ENCODE measurements around the gene ADI1. TPM values are rescaled to one million over a fixed set of nuclear protein-coding genes. Genes with fewer than 3 reads are reported as not detected.
"Not testable (repeated sequence)": the region's sequence is repeated elsewhere in the genome, so short reads cannot be mapped to it uniquely, and the experiment has no call there.

Gene ADI1
- total RNA-seq, 2 donors from 2014 or later, result 24.1 to 26.4 TPM

- peaks cover 26% of the 10 kb centered on the region for H3K4me1 Mint-ChIP-seq (ENCODE audit: low read depth)
- peaks cover 0 to 2% of the 10 kb centered on the region in 2 donors for H3K9me3 Mint-ChIP-seq
- ATAC-seq (replicated peaks in 1 of 2), result no peak
- peaks cover 0 to 4% of the 10 kb centered on the region in 2 donors for H3K36me3 Mint-ChIP-seq (ENCODE audit: insufficient read depth in 2 of 2)
- no peak for DNase-seq
- no peaks in the 10 kb centered on the region for H3K27me3 Mint-ChIP-seq (ENCODE audit: low read depth)
- no peak overlapping the region for H3K4me3 Mint-ChIP-seq
- no peak overlapping the region for H3K27ac Mint-ChIP-seq
Observed at GRCh38 chr2:3522961-3523421, 3.7 kb upstream of the ADI1 start.

GRCh38 chr2:3520591-3520990, 1.3 kb upstream of the ADI1 start:
- Mint-ChIP-seq H3K27ac (peak overlapping the region; percentile 95), H3K36me3 (ENCODE audit: insufficient read depth in 2 of 2) (peaks cover 2 to 8% of the 10 kb centered on the region in 2 donors), H3K27me3 (ENCODE audit: low read depth) (no peaks in the 10 kb centered on the region), H3K4me1 (ENCODE audit: low read depth) (peaks cover 34% of the 10 kb centered on the region), H3K9me3 (peaks cover 2 to 5% of the 10 kb centered on the region in 2 donors), H3K4me3 (peak overlapping the region; percentile 93 to 97)
- DNase-seq (no peak), ATAC-seq (replicated peaks in 1 of 2) (no peak)

GRCh38 chr2:3518496-3519254, 656 bp downstream of the ADI1 start:
- peak overlapping the region; percentile 91 for H3K27ac Mint-ChIP-seq
- peaks cover 5 to 18% of the 10 kb centered on the region in 2 donors for H3K36me3 Mint-ChIP-seq (ENCODE audit: insufficient read depth in 2 of 2)
- H3K27me3 Mint-ChIP-seq (ENCODE audit: low read depth), result no peaks in the 10 kb centered on the region
- ATAC-seq (replicated peaks in 1 of 2) (peak; percentile 79 to 81), DNase-seq (peak; percentile 97 to 99)
- peaks cover 34% of the 10 kb centered on the region for H3K4me1 Mint-ChIP-seq (ENCODE audit: low read depth)
- H3K4me3 Mint-ChIP-seq, result peak overlapping the region; percentile 93 to 97
- peaks cover 3 to 7% of the 10 kb centered on the region in 2 donors for H3K9me3 Mint-ChIP-seq

- DNase-seq (no peak), ATAC-seq (replicated peaks in 1 of 2) (no peak)
- H3K4me1 Mint-ChIP-seq (ENCODE audit: low read depth), result peaks cover 34% of the 10 kb centered on the region
- peak overlapping the region; percentile 93 to 97 for H3K4me3 Mint-ChIP-seq
- H3K9me3 Mint-ChIP-seq, result peaks cover 3 to 7% of the 10 kb centered on the region in 2 donors
- H3K27ac Mint-ChIP-seq, result peak overlapping the region; percentile 64
- no peaks in the 10 kb centered on the region for H3K27me3 Mint-ChIP-seq (ENCODE audit: low read depth)
- peaks cover 5 to 19% of the 10 kb centered on the region in 2 donors for H3K36me3 Mint-ChIP-seq (ENCODE audit: insufficient read depth in 2 of 2)
Observed at GRCh38 chr2:3517948-3518495, 1.3 kb downstream of the ADI1 start.

GRCh38 chr2:3516831-3517230, 2.5 kb downstream of the ADI1 start:
- no peaks in the 10 kb centered on the region for H3K27me3 Mint-ChIP-seq (ENCODE audit: low read depth)
- H3K4me1 Mint-ChIP-seq (ENCODE audit: low read depth), result peaks cover 33% of the 10 kb centered on the region
- DNase-seq, result no peak
- H3K36me3 Mint-ChIP-seq (ENCODE audit: insufficient read depth in 2 of 2), result peaks cover 6 to 24% of the 10 kb centered on the region in 2 donors
- H3K27ac Mint-ChIP-seq, result no peak overlapping the region
- H3K9me3 Mint-ChIP-seq, result peaks cover 3 to 7% of the 10 kb centered on the region in 2 donors
- no peak for ATAC-seq (replicated peaks in 1 of 2)
- H3K4me3 Mint-ChIP-seq, result no peak overlapping the region

GRCh38 chr2:3515438-3515837, 3.9 kb downstream of the ADI1 start:
- ATAC-seq (replicated peaks in 1 of 2); H3K27me3 Mint-ChIP-seq (ENCODE audit: low read depth); DNase-seq; H3K4me3 Mint-ChIP-seq; H3K9me3 Mint-ChIP-seq; H3K27ac Mint-ChIP-seq: not testable (repeated sequence)
- Mint-ChIP-seq H3K36me3 (ENCODE audit: insufficient read depth in 2 of 2) (peaks cover 11 to 28% of the 10 kb centered on the region in 2 donors), H3K4me1 (ENCODE audit: low read depth) (peaks cover 19% of the 10 kb centered on the region)

DNA sequence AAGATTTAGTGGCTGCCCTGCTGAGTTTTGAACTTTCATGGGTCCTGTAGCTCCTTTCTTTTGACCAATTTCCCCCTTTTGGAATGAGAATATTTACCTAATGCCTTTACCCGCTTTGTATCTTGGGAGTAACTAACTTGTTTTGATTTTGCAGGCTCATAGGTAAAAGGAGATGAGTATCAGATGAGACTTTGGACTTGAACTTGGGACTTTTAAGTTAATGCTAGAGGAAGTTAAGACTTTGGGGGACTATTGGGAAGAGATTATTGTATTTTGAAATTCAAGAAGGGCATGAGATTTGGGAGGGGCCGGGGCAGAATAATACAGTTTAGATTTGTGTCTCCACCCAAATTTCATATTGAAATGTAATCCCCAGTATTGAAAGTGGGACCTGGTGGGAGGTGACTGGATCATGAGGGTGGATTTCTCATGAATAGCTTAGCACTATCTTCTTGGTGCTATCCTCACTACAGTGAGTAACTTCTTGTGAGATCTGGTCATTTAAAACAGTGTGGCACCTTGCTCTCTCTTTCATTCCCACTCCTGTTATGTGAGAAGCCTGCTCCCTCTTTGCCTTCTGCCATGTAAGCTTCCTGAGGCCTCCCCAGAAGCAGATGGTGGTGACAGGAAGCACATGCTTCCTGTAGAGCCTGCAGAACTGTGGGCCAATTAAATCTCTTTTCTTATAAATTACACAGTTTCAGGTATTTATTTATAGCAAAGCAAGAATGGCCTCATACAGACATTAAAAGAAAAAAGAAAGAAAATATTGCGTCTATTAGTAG, 6.1 kb downstream of the ADI1 start:
- H3K36me3 Mint-ChIP-seq (ENCODE audit: insufficient read depth in 2 of 2), result peaks cover 16 to 35% of the 10 kb centered on the region in 2 donors
- no peak for DNase-seq
- H3K27ac Mint-ChIP-seq, result no peak overlapping the region
- no peak overlapping the region for H3K4me3 Mint-ChIP-seq
- peaks cover 10% of the 10 kb centered on the region for H3K4me1 Mint-ChIP-seq (ENCODE audit: low read depth)
- H3K27me3 Mint-ChIP-seq (ENCODE audit: low read depth), result no peaks in the 10 kb centered on the region
- no peak for ATAC-seq (replicated peaks in 1 of 2)
- peaks cover 3 to 10% of the 10 kb centered on the region in 2 donors for H3K9me3 Mint-ChIP-seq

DNA sequence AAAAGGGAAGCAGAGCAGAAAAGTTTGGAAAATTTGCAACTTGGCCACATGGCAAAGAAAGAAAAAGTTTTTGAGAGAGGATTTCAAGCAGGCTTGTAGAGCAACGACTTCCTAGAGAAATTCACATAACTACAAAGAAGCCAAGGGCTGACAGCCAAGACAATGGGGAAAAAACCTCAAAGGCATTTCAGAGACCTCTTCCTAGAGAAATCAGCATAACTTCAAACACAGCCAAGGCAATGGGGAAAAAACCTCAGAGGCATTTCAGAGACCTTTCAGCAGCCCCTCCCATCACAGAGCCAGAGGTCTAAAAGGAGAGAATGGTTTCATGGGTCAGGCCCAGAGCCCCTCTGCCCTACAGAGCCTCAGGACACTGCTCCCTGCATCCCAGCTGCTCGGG, 7.2 kb downstream of the ADI1 start:
- ATAC-seq (replicated peaks in 1 of 2), result no peak
- Mint-ChIP-seq H3K36me3 (ENCODE audit: insufficient read depth in 2 of 2) (peaks cover 16 to 45% of the 10 kb centered on the region in 2 donors), H3K4me3 (no peak overlapping the region), H3K27ac (no peak overlapping the region), H3K4me1 (ENCODE audit: low read depth) (no peaks in the 10 kb centered on the region), H3K9me3 (peaks cover 3 to 10% of the 10 kb centered on the region in 2 donors), H3K27me3 (ENCODE audit: low read depth) (no peaks in the 10 kb centered on the region)
- no peak for DNase-seq

GRCh38 chr2:3505771-3506170, 13.6 kb downstream of the ADI1 start:
- H3K4me1 Mint-ChIP-seq (ENCODE audit: low read depth), result no peaks in the 10 kb centered on the region
- H3K9me3 Mint-ChIP-seq, result peaks cover 0 to 3% of the 10 kb centered on the region in 2 donors
- no peak overlapping the region for H3K4me3 Mint-ChIP-seq
- no peaks in the 10 kb centered on the region for H3K27me3 Mint-ChIP-seq (ENCODE audit: low read depth)
- peaks cover 11 to 29% of the 10 kb centered on the region in 2 donors for H3K36me3 Mint-ChIP-seq (ENCODE audit: insufficient read depth in 2 of 2)
- DNase-seq, result no peak
- no peak overlapping the region for H3K27ac Mint-ChIP-seq
- no peak for ATAC-seq (replicated peaks in 1 of 2)

DNA sequence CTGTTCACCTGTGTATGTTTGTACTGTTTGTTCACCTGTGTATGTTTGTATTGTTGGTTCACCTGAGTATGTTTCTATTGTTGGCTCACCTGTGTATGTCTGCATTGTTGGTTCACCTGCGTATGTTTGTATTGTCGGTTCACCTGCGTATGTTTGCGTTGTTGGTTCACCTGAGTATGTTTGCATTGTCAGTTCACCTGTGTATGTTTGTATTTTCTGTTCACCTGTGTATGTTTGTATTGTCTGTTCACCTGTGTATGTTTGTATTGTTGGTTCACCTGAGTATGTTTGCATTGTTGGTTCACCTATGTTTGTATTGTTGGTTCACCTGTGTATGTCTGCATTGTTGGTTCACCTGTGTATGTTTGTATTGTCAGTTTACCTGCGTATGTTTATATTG, 14.6 kb downstream of the ADI1 start:
- H3K27me3 Mint-ChIP-seq (ENCODE audit: low read depth), result no peaks in the 10 kb centered on the region
- ATAC-seq (replicated peaks in 1 of 2), result no peak
- H3K9me3 Mint-ChIP-seq, result peaks cover 0 to 3% of the 10 kb centered on the region in 2 donors
- H3K27ac Mint-ChIP-seq, result no peak overlapping the region
- H3K36me3 Mint-ChIP-seq (ENCODE audit: insufficient read depth in 2 of 2), result peaks cover 11 to 29% of the 10 kb centered on the region in 2 donors
- DNase-seq, result no peak
- H3K4me3 Mint-ChIP-seq, result no peak overlapping the region
- H3K4me1 Mint-ChIP-seq (ENCODE audit: low read depth), result no peaks in the 10 kb centered on the region

GRCh38 chr2:3503483-3503882, 15.8 kb downstream of the ADI1 start:
- ATAC-seq (replicated peaks in 1 of 2) (no peak), DNase-seq (no peak)
- Mint-ChIP-seq H3K27me3 (ENCODE audit: low read depth) (no peaks in the 10 kb centered on the region), H3K4me1 (ENCODE audit: low read depth) (no peaks in the 10 kb centered on the region), H3K9me3 (peaks cover 0 to 2% of the 10 kb centered on the region in 2 donors), H3K4me3 (no peak overlapping the region), H3K27ac (no peak overlapping the region), H3K36me3 (ENCODE audit: insufficient read depth in 2 of 2) (peaks cover 9 to 25% of the 10 kb centered on the region in 2 donors)

GRCh38 chr2:3503046-3503445, 16.3 kb downstream of the ADI1 start:
- H3K27ac Mint-ChIP-seq, result no peak overlapping the region
- H3K4me3 Mint-ChIP-seq, result no peak overlapping the region
- H3K27me3 Mint-ChIP-seq (ENCODE audit: low read depth), result no peaks in the 10 kb centered on the region
- peaks cover 7 to 24% of the 10 kb centered on the region in 2 donors for H3K36me3 Mint-ChIP-seq (ENCODE audit: insufficient read depth in 2 of 2)
- H3K9me3 Mint-ChIP-seq, result no peaks in the 10 kb centered on the region
- no peaks in the 10 kb centered on the region for H3K4me1 Mint-ChIP-seq (ENCODE audit: low read depth)
- DNase-seq, result no peak
- ATAC-seq (replicated peaks in 1 of 2), result no peak

DNA sequence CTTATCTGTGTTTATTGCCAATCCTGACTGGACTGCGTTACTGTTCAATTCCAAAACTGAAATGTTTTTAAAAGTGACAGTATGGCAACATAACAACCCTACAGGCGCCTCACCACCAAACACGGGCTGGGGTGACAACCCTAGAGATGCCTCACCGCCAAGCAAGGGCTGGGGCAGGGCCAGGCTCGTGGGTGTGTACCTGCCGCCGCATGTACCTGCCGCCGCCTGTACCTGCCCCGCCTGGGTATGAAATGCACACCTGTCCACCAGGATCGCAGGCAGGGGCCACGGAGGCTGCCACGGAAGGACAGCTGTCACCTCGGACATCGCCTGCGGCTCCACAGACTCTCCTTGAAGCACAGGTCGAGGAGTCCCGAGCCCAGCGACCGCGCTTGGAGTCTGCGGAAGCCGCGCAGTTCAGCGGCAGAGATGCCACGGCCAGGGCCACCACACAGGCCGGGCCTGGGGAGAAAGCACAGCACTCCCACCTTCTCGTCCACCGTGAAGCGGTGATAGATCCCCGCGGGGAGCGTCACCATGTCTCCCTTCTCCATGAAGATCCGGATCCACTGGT, 18.9 kb downstream of the ADI1 start:
- no peaks in the 10 kb centered on the region for H3K9me3 Mint-ChIP-seq
- H3K36me3 Mint-ChIP-seq (ENCODE audit: insufficient read depth in 2 of 2), result peaks cover 7 to 9% of the 10 kb centered on the region in 2 donors
- no peak overlapping the region for H3K27ac Mint-ChIP-seq
- DNase-seq, result no peak
- H3K4me1 Mint-ChIP-seq (ENCODE audit: low read depth), result no peaks in the 10 kb centered on the region
- no peak for ATAC-seq (replicated peaks in 1 of 2)
- H3K4me3 Mint-ChIP-seq, result no peak overlapping the region
- H3K27me3 Mint-ChIP-seq (ENCODE audit: low read depth), result no peaks in the 10 kb centered on the region
